NCI-H510A (cell line): Measurements from ENCODE around the gene IL36A.

Experiments used
- DNase-seq: peaks from one replicate; lab custom pipeline; 2025; lab: John Stamatoyannopoulos, UW

The IL36A gene

GRCh38 chr2:113007250-113007649 lies 2.0 kb downstream of the IL36A start:
- no peak for DNase-seq

- no peak for DNase-seq
These were observed 4.4 kb downstream of the IL36A start for GRCh38 chr2:113009622-113010021.

- no peak for DNase-seq
These were observed 4.8 kb downstream of the IL36A start for GRCh38 chr2:113010088-113010487.

- DNase-seq = no peak
These were observed 5.8 kb downstream of the IL36A start for GRCh38 chr2:113011108-113011507.

GRCh38 chr2:113012436-113013335 lies 7.4 kb downstream of the IL36A start:
- no peak for DNase-seq

GRCh38 chr2:113013336-113013661 lies 8.0 kb downstream of the IL36A start:
- no peak for DNase-seq

GRCh38 chr2:113014067-113014466 lies 8.8 kb downstream of the IL36A start:
- no peak for DNase-seq

- DNase-seq = no peak
These were observed 9.8 kb downstream of the IL36A start for GRCh38 chr2:113015042-113015441.

GRCh38 chr2:113015655-113016054 lies 10.4 kb downstream of the IL36A start:
- no peak for DNase-seq

GRCh38 chr2:113018509-113018908 lies 13.2 kb downstream of the IL36A start:
- DNase-seq = no peak

- DNase-seq = no peak
These were observed 16.1 kb downstream of the IL36A start for GRCh38 chr2:113021312-113021711.

GRCh38 chr2:113024764-113025163 lies 19.5 kb downstream of the IL36A start:
- DNase-seq = no peak

GRCh38 chr2:113025737-113026136 lies 20.5 kb downstream of the IL36A start:
- DNase-seq = no peak

- DNase-seq = no peak
These were observed 22.4 kb downstream of the IL36A start for GRCh38 chr2:113027691-113028090.

- no peak for DNase-seq
These were observed 22.9 kb downstream of the IL36A start for GRCh38 chr2:113028112-113028511.

GRCh38 chr2:113032737-113033136 lies 27.5 kb downstream of the IL36A start:
- DNase-seq = no peak

- no peak for DNase-seq
These were observed 28.8 kb downstream of the IL36A start for GRCh38 chr2:113034016-113034415.

GRCh38 chr2:113036763-113037162 lies 31.5 kb downstream of the IL36A start:
- no peak for DNase-seq

GRCh38 chr2:113038291-113038690 lies 33.0 kb downstream of the IL36A start:
- no peak for DNase-seq

GRCh38 chr2:113039158-113039557 lies 33.9 kb downstream of the IL36A start:
- no peak for DNase-seq

- no peak for DNase-seq
These were observed 34.5 kb downstream of the IL36A start for GRCh38 chr2:113039719-113040118.

GRCh38 chr2:113041871-113042270 lies 36.6 kb downstream of the IL36A start:
- DNase-seq = no peak

GRCh38 chr2:113046465-113046864 lies 41.2 kb downstream of the IL36A start:
- DNase-seq = no peak
